ENCODE data around the gene DGKA. TPM values are rescaled to one million over a fixed set of nuclear protein-coding genes. Genes with fewer than 3 reads are reported as not detected.

Gene DGKA
- total RNA-seq, 1 experiment from 2014 or later: 25.9 TPM

DNA sequence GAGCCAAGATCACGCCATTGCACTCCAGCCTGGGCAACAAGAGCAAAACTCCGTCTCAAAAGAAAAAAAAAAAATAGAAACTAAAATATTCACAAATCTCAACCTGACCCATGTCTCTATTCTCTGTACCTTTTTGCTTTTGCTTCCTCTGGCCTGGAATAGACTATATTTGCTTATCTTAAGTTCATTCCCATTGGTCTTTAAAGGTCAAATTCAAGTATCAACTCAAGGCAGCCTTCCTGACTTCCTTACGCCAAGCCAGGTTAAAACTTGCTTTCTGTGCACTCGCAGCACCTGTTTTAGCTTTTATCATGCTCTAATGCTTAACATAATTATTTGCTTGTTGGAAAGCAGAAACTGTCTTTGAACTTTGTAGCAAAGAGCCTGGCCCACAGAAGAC is 18.1 kb upstream of the DGKA start:
- Histone ChIP-seq H3K23me2 (ENCODE audit: insufficient read length, low read depth, low read length, poor library complexity, severe bottlenecking) (no peaks in the 10 kb centered on the region), H4K8ac (replicated peaks; ENCODE audit: insufficient read length, low read depth, low read length) (no peak overlapping the region), H3K4me2 (ENCODE audit: insufficient read depth, insufficient read length, low read length) (no peak overlapping the region), H4K20me1 (ENCODE audit: control insufficient read depth, insufficient read depth, insufficient read length) (no peaks in the 10 kb centered on the region), H3K18ac (ENCODE audit: insufficient read length, low read depth, low read length) (no peak overlapping the region), H3K56ac (ENCODE audit: insufficient read length, low read depth, low read length) (no peak overlapping the region), H3K9me3 (ENCODE audit: control insufficient read depth, low read depth, low read length) (no peaks in the 10 kb centered on the region), H3K27me3 (ENCODE audit: insufficient read depth, low read length) (no peaks in the 10 kb centered on the region), H2BK120ac (ENCODE audit: low read depth, low read length, poor library complexity, severe bottlenecking) (no peak overlapping the region), H2AK5ac (ENCODE audit: insufficient read length, low read length) (no peak overlapping the region), H3K27ac (ENCODE audit: insufficient read length, low read depth, low read length) (no peak overlapping the region), H3T11ph (ENCODE audit: low read length) (no peak overlapping the region), H3K4ac (ENCODE audit: low read depth, low read length) (no peak overlapping the region), H4K91ac (ENCODE audit: insufficient read length, low read depth, low read length) (no peak overlapping the region), H2BK15ac (ENCODE audit: low read depth, low read length) (no peak overlapping the region), H4K5ac (ENCODE audit: insufficient read length, low read depth, low read length) (no peak overlapping the region), H2BK12ac (ENCODE audit: insufficient read length, low read depth, low read length) (no peak overlapping the region), H3K23ac (ENCODE audit: insufficient read length, low read depth, low read length) (no peak overlapping the region), H3K9ac (ENCODE audit: extremely low read depth, insufficient read length, low read length) (no peak overlapping the region), H3K14ac (ENCODE audit: insufficient read depth, low read length) (no peak overlapping the region), H3K79me1 (ENCODE audit: insufficient read depth, low read depth, low read length, poor library complexity, severe bottlenecking) (peaks cover 12% of the 10 kb centered on the region), H3K4me1 (ENCODE audit: insufficient read depth, low read length) (no peaks in the 10 kb centered on the region), H2BK5ac (ENCODE audit: insufficient read length, low read length) (no peak overlapping the region), H3K79me2 (ENCODE audit: insufficient read depth, low read length) (peaks cover 2% of the 10 kb centered on the region; the same call in 1 of the 2 replicates), H2AFZ (ENCODE audit: low read length) (no peak overlapping the region), H2BK20ac (ENCODE audit: low read depth, low read length, poor library complexity, severe bottlenecking) (no peak overlapping the region)
- no CpG with 5 or more reads among the region's 4 CpGs for WGBS (ENCODE audit: extremely low coverage, insufficient read length, low lambda C conversion rate)
- Mint-ChIP-seq H3K4me3 (no peak overlapping the region), H3K27ac (peak overlapping the region in 2 of 3 experiments; percentile 33 to 34; a peak in 1 of 7 replicates), H3K27me3 (ENCODE audit: low read depth) (no peaks in the 10 kb centered on the region), H3K4me1 (peaks cover 10% of the 10 kb centered on the region in 2 experiments), H3K36me3 (ENCODE audit: insufficient read depth in 1 of 3, low read depth in 3 of 3) (peaks cover 6 to 36% (median 25%) of the 10 kb centered on the region in 3 experiments; a peak in 6 of 7 replicates), H3K9me3 (no peaks in the 10 kb centered on the region)
- DNase-seq: no peak
- TF ChIP-seq, protein P1, sequence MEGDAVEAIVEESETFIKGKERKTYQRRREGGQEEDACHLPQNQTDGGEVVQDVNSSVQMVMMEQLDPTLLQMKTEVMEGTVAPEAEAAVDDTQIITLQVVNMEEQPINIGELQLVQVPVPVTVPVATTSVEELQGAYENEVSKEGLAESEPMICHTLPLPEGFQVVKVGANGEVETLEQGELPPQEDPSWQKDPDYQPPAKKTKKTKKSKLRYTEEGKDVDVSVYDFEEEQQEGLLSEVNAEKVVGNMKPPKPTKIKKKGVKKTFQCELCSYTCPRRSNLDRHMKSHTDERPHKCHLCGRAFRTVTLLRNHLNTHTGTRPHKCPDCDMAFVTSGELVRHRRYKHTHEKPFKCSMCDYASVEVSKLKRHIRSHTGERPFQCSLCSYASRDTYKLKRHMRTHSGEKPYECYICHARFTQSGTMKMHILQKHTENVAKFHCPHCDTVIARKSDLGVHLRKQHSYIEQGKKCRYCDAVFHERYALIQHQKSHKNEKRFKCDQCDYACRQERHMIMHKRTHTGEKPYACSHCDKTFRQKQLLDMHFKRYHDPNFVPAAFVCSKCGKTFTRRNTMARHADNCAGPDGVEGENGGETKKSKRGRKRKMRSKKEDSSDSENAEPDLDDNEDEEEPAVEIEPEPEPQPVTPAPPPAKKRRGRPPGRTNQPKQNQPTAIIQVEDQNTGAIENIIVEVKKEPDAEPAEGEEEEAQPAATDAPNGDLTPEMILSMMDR (conservative IDR thresholded peaks at IDR 0.05): no peak

Data from H9 (cell line).